22Rv1 (cell line): Measurements from ENCODE around the gene TMEM19.
A peak's percentile ranks its signal among the peaks of the same experiment; 100 is the strongest.

ENCODE experiments used
- H3K27ac ChIP-seq: fragments of 450-650 bp; 2 replicates; pipeline ENCODE4 v1.5.1; 2017
- ZFX ChIP-seq: fragments of 450-650 bp; IDR thresholded peaks from 2 replicates; pipeline ENCODE4 v1.6.1; 2017; ENCODE audit warnings: antibody characterized with exemption, borderline replicate concordance
- TF ChIP-seq, protein P1 (sequence below): fragments of 450-650 bp; IDR thresholded peaks from 2 replicates; pipeline ENCODE4 v1.5.1; 2017; ENCODE audit warnings: mild to moderate bottlenecking

The TMEM19 gene

DNA sequence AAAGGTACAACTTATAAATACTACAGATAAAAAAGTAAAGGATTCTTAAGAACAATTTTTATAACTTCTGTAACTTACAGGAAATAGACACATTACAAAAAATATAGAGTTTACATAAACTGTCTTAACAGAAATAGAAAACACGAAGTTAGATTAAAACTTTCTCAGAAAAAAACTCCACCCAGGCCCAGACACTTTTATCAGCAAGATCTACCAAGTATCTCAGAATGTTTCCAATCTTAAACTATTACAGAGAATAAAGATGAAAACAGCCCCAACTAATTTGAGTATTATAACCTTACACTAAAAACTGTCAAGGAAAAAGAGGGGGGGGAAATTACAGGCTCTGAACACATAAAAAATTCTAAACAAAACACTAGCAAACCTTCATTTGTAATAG, 30.4 kb upstream of the TMEM19 start:
- H3K27ac ChIP-seq = no peak overlapping the region
- TF ChIP-seq, protein P1, sequence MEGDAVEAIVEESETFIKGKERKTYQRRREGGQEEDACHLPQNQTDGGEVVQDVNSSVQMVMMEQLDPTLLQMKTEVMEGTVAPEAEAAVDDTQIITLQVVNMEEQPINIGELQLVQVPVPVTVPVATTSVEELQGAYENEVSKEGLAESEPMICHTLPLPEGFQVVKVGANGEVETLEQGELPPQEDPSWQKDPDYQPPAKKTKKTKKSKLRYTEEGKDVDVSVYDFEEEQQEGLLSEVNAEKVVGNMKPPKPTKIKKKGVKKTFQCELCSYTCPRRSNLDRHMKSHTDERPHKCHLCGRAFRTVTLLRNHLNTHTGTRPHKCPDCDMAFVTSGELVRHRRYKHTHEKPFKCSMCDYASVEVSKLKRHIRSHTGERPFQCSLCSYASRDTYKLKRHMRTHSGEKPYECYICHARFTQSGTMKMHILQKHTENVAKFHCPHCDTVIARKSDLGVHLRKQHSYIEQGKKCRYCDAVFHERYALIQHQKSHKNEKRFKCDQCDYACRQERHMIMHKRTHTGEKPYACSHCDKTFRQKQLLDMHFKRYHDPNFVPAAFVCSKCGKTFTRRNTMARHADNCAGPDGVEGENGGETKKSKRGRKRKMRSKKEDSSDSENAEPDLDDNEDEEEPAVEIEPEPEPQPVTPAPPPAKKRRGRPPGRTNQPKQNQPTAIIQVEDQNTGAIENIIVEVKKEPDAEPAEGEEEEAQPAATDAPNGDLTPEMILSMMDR = no peak
- TF ChIP-seq ZFX = no peak

GRCh38 chr12:71655907-71656306, 30.0 kb upstream of the TMEM19 start:
- H3K27ac ChIP-seq = no peak overlapping the region
- TF ChIP-seq ZFX = no peak
- TF ChIP-seq, protein P1 = no peak

DNA sequence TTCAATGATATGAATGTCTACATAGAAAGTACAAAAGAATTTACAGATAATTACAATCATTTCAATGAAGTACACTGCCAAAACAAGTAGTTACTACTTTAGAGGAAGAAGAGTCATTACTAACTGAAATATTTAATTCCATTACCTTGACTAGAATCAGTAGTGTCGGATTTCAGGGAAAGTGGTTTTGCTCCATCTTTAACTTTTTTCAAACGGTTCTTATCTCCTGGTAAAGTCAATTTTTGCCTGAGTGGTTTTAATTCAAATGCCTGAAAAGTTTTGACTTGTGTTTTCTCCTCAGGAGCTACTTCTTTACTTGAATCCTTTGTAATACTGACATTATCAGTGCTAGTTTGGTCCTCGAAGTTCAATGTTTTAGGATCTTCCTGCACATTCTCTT, 29.1 kb upstream of the TMEM19 start:
- TF ChIP-seq ZFX = no peak
- TF ChIP-seq, protein P1 = no peak
- H3K27ac ChIP-seq = no peak overlapping the region

DNA sequence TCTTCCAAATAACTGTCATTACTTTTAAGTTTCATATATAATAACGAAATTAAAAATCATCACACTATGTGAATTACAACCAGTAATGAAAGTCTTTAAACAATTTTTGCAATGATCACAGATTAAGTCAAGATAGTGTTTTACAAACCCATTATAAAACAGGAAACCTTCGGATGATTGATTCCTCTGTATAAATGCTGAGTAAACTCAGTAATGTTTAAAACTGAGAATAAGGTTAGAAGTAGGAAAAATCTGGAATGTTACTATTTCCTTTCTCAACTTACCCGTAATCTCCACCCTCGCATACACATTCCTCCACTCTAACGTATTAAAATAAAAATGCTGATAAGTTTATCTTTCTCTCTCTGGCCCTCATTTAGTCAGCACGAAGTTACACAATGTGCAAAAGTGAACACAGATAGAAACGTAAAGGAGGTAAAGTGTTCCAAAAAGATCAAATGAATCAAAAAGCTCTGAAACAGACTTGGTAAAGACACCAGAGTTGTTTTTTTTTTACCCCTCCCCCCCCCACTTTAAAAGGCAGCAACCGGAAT, 23.8 kb upstream of the TMEM19 start:
- TF ChIP-seq ZFX = no peak
- TF ChIP-seq, protein P1 = no peak
- H3K27ac ChIP-seq = no peak overlapping the region

DNA sequence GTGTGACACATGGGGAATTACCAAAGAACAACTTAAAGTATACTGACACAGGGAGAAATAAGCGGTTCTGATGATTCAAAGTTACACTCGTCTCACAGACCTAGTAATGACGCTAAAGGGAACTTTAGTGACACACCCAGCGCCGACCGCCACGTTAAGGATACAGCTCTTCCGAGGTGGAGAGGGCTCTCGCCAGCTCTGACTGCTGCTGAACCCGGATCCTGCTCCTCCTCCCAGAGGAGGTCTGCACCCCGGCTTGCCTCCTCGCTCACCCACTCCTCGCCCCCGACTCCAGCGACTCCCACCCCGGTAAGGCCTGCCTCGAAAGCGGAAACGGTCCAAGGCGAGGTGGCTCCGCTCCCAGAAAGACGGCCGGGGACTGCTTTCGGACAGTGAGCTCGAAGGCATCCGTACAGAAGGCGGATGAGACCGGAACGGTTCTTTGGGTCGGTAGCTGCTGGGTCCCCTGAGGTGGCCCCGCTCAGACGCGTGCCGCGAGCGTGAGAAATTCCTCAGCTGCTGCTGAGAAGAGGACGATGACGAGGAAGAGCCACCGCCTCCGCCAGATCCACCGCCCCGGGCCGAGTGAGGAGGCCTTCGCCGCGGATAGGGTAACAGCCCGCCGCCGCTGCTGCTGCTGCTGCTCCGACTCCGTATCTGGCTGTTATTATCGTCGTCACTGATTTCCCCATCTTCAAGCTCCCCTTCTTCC, 22.9 kb upstream of the TMEM19 start:
- peak overlapping the region; percentile 99 for H3K27ac ChIP-seq
- TF ChIP-seq, protein P1 = no peak
- TF ChIP-seq ZFX = no peak

DNA sequence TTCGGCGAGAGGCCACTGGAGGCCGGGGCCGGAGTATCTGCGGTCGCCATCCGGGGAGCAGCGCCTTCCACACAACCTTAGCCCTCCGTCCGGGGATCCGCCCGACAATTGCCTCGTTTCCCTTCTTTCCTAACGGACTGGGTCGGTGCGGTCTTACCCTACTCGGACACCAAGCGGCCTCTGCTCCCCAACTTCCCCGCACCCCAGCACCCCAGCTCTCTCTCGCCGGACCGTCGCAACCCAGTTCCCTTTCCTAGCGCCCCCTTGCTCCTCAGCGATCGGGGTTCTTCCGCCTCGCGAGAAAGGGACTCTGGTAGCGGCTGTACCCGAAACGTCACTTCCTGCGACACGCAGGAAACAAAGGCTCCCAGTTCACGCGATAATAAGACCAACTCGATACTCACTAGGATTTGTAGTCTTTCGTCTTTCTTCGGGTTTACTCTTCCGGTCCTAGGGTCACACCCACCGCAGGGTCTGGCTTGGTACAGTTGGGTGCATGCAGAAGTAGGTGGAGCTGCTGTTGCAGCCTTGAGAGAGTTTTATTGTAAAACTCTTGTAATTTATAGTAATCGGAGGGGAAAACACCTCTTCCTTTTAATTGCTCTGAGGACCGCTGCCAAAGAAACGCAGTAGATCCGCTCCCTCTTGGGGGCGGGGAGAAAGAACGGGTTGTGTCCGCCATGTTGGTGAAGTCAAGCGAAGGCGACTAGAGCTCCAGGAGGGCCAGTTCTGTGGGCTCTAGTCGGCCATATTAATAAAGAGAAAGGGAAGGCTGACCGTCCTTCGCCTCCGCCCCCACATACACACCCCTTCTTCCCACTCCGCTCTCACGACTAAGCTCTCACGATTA, 22.1 kb upstream of the TMEM19 start, which contains the start of the genes THAP2 and ZFC3H1:
TSS of gene THAP2 (plus strand) at position 741 of the 850 bp plus-strand sequence. CDS start 209 bp downstream, outside the sequence.
TSS of gene ZFC3H1 (minus strand) at position 288 of the 850 bp plus-strand sequence. CDS start at position 50, 238 bp downstream.
- TF ChIP-seq, protein P1 = peak; percentile 41
- no peak for TF ChIP-seq ZFX
- peak within 1 kb of the TSS; percentile 99 for H3K27ac ChIP-seq
